Ishikawa (cell line): Measurements from ENCODE around the gene BAHD1.

Source experiments
- CEBPB ChIP-seq: IDR thresholded peaks from 2 replicates; pipeline ENCODE4 v1.6.1; 2012
- CREB1 ChIP-seq: IDR thresholded peaks from 2 replicates; pipeline ENCODE4 v1.6.1; 2012; ENCODE audit warnings: low read depth
- EGR1 ChIP-seq: IDR thresholded peaks from 2 replicates; pipeline ENCODE4 v1.6.1; 2012
- EP300 ChIP-seq: IDR thresholded peaks from 2 replicates; pipeline ENCODE4 v1.6.1; 2012; ENCODE audit warnings: borderline replicate concordance
- FOXM1 ChIP-seq: IDR thresholded peaks from 2 replicates; pipeline ENCODE4 v1.6.1; 2012; ENCODE audit warnings: low read depth, borderline replicate concordance
- MAX ChIP-seq: IDR thresholded peaks from 2 replicates; pipeline ENCODE4 v1.6.1; 2012
- NFIC ChIP-seq: IDR thresholded peaks from 2 replicates; pipeline ENCODE4 v1.6.1; 2012
- RAD21 ChIP-seq: IDR thresholded peaks from 2 replicates; pipeline ENCODE4 v1.6.1; 2012; ENCODE audit warnings: low read depth
- REST ChIP-seq: IDR thresholded peaks from 2 replicates; pipeline ENCODE4 v1.6.1; 2012; ENCODE audit warnings: low read depth, mild to moderate bottlenecking
- TAF1 ChIP-seq: IDR thresholded peaks from 2 replicates; pipeline ENCODE4 v1.6.1; 2012; ENCODE audit warnings: low read depth, mild to moderate bottlenecking
- TCF12 ChIP-seq: IDR thresholded peaks from 2 replicates; pipeline ENCODE4 v1.6.1; 2012; ENCODE audit warnings: low read depth
- TEAD4 ChIP-seq: IDR thresholded peaks from 2 replicates; pipeline ENCODE4 v1.6.1; 2012
- USF1 ChIP-seq: IDR thresholded peaks from 2 replicates; pipeline ENCODE4 v1.6.1; 2012
- YY1 ChIP-seq: IDR thresholded peaks from 2 replicates; pipeline ENCODE4 v1.6.1; 2012; ENCODE audit warnings: low read depth
- ZBTB7A ChIP-seq: IDR thresholded peaks from 2 replicates; pipeline ENCODE4 v1.6.1; 2012; ENCODE audit warnings: low read depth

Gene BAHD1

GRCh38 chr15:40483919-40484318, 43.2 kb downstream of the BAHD1 start:
- TF ChIP-seq TCF12 = no peak
- TF ChIP-seq EP300 = no peak
- no peak for TF ChIP-seq TAF1
- TF ChIP-seq FOXM1 = no peak
- TF ChIP-seq USF1 = no peak
- TF ChIP-seq CEBPB = no peak
- no peak for TF ChIP-seq ZBTB7A
- TF ChIP-seq CREB1 = no peak
- no peak for TF ChIP-seq EGR1
- no peak for TF ChIP-seq REST
- TF ChIP-seq YY1 = no peak
- TF ChIP-seq MAX = no peak
- no peak for TF ChIP-seq NFIC
- TF ChIP-seq RAD21 = no peak
- no peak for TF ChIP-seq TEAD4

GRCh38 chr15:40486066-40486770, 45.5 kb downstream of the BAHD1 start:
- TF ChIP-seq TEAD4 (no peak), REST (no peak), RAD21 (no peak), YY1 (no peak), EGR1 (no peak), ZBTB7A (no peak), NFIC (no peak), USF1 (no peak), TCF12 (no peak), CREB1 (no peak), FOXM1 (no peak), EP300 (no peak), MAX (no peak), TAF1 (no peak), CEBPB (no peak)

- TF ChIP-seq MAX (no peak), TEAD4 (no peak), RAD21 (no peak), TCF12 (no peak), FOXM1 (no peak), TAF1 (no peak), NFIC (no peak), CREB1 (no peak)
These were observed 47.3 kb downstream of the BAHD1 start for GRCh38 chr15:40487816-40488682.

GRCh38 chr15:40489274-40490175, 48.8 kb downstream of the BAHD1 start:
- TF ChIP-seq EGR1 (no peak), CEBPB (no peak), YY1 (no peak), USF1 (no peak), RAD21 (no peak), CREB1 (no peak), MAX (no peak), NFIC (no peak), EP300 (no peak), FOXM1 (no peak), TEAD4 (no peak), TAF1 (no peak), REST (no peak), ZBTB7A (no peak), TCF12 (no peak)
